Measurements from ENCODE around the gene FLRT2.

DNA sequence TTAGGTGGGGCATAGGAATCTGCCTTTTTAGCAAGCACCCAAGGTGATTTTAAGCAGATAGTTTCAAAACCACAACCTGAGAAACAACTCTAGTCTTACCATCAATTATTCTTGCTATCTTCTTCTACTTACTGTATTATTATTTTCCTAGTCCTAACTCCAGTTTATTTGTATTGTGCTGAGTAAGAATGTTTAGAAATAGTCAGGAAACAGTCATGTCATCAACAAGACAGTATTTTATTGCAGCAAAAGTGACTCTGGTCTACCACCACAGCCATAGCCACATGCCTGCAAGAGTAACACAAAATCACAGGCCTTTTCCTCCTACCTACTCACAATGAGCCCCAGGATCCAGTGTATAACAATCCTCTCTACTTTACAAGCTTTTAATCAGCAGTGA is 46.3 kb upstream of the FLRT2 start:
- TF ChIP-seq, protein P1, sequence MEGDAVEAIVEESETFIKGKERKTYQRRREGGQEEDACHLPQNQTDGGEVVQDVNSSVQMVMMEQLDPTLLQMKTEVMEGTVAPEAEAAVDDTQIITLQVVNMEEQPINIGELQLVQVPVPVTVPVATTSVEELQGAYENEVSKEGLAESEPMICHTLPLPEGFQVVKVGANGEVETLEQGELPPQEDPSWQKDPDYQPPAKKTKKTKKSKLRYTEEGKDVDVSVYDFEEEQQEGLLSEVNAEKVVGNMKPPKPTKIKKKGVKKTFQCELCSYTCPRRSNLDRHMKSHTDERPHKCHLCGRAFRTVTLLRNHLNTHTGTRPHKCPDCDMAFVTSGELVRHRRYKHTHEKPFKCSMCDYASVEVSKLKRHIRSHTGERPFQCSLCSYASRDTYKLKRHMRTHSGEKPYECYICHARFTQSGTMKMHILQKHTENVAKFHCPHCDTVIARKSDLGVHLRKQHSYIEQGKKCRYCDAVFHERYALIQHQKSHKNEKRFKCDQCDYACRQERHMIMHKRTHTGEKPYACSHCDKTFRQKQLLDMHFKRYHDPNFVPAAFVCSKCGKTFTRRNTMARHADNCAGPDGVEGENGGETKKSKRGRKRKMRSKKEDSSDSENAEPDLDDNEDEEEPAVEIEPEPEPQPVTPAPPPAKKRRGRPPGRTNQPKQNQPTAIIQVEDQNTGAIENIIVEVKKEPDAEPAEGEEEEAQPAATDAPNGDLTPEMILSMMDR (IDR thresholded peaks at IDR 0.05): no peak
- no peak for TF ChIP-seq EP300 (IDR thresholded peaks at IDR 0.05)
